K562 (cell line): ENCODE measurements around the gene SEMA6B. TPM values are rescaled to one million over a fixed set of nuclear protein-coding genes. Genes with fewer than 3 reads are reported as not detected.

ENCODE experiments used
- ATAC-seq: fragments of 200-7000 bp; cut with Tn5 transposase; 3 replicates; pipeline ENCODE4 v1.9.1; 2020; ENCODE audit warnings: moderate library complexity
- BruUV-seq: library from RNA; stranded (reverse); fragments of 400-500 nt; replicated peaks from 2 replicates; lab custom pipeline; 2021; lab: Mats Ljungman, UMichigan
- CTCF ChIA-PET: fragments of 300-600 bp; formaldehyde crosslinking; extraction: SDS; loops from one replicate; lab custom pipeline; 2021; ENCODE audit warnings: low intra/inter-chr PET ratio; lab: Yijun Ruan, JAX
- POLR2A ChIA-PET: fragments of 300-600, 350-650 bp; sonication (Branson Sonifier 250); formaldehyde crosslinking; extraction: SDS; loops from one replicate; lab custom pipeline; 2021; ENCODE audit warnings: antibody characterized with exemption, inconsistent platforms; lab: Yijun Ruan, JAX
- DNase-seq, 4 experiments: peaks; one replicate each; pipeline versions ENCODE4 v3.0.0 to v3.0.0-alpha.2; 2011 to 2018; ENCODE audit warnings: low spot score in 3 of 4, mixed read lengths in 3 of 4; ENCODE audit errors: extremely low read depth in 1 of 4
- FAIRE-seq: peaks from 2 replicates; lab custom pipeline; 2011; peaks lifted over from hg19 to GRCh38; lab: Jason Lieb, UNC
- H2AFZ ChIP-seq: 2 replicates; pipeline ENCODE4 v1.6.0; 2011; ENCODE audit warnings: low read depth, low read length, control low read depth, inconsistent platforms
- H3K27ac ChIP-seq: fragments of 200-600 bp; 3 replicates; pipeline ENCODE4 v1.8.0; 2011; ENCODE audit warnings: low read depth, mild to moderate bottlenecking, control low read depth, inconsistent platforms, low read length, moderate library complexity, mixed read lengths; ENCODE audit errors: extremely low read depth
- H3K27me3 ChIP-seq, 2 experiments: fragments of 300-600 bp in 1 of 2; 2 replicates in 1 of 2; 3 replicates in 1 of 2; pipeline versions ENCODE4 v1.6.0 to v1.8.0; 2011; ENCODE audit warnings: inconsistent platforms in 2 of 2, low read length in 2 of 2, mild to moderate bottlenecking in 1 of 2, mixed read lengths in 1 of 2, moderate library complexity in 1 of 2; ENCODE audit not compliant: control insufficient read depth in 2 of 2, insufficient read depth in 2 of 2
- H3K36me3 ChIP-seq: fragments of 300-600 bp; 3 replicates; pipeline ENCODE4 v1.8.0; 2011; ENCODE audit warnings: mild to moderate bottlenecking, low read length, inconsistent platforms; ENCODE audit not compliant: control insufficient read depth, insufficient read depth
- H3K4me1 ChIP-seq, 2 experiments: fragments of 200-600 bp in 1 of 2; replicated peaks in 1 of 2; 2 replicates in 1 of 2; 3 replicates in 1 of 2; pipeline versions ENCODE4 v1.5.1 to v1.8.0; 2011; ENCODE audit warnings: inconsistent platforms in 2 of 2, low read length in 2 of 2, mild to moderate bottlenecking in 1 of 2, mixed read lengths in 1 of 2, moderate library complexity in 1 of 2; ENCODE audit not compliant: control insufficient read depth in 2 of 2, insufficient read depth in 2 of 2
- H3K4me2 ChIP-seq: 2 replicates; pipeline ENCODE4 v1.6.1; 2011; ENCODE audit warnings: low read length, control low read depth, inconsistent platforms, mixed read lengths; ENCODE audit not compliant: insufficient read depth
- H3K4me3 ChIP-seq: fragments of 200-600 bp; sonication (generic), shearing (Covaris generic); 2 replicates; pipeline ENCODE4 v1.5.1; 2016; ENCODE audit warnings: control low read depth, inconsistent platforms
- H3K79me2 ChIP-seq: fragments of 200-600 bp; 3 replicates; pipeline ENCODE4 v1.8.0; 2011; ENCODE audit warnings: low read length, inconsistent platforms; ENCODE audit not compliant: control insufficient read depth, insufficient read depth
- H3K9ac ChIP-seq, 2 experiments: 2 replicates each; pipeline versions ENCODE4 v1.6.0 to v1.6.1; 2011; ENCODE audit warnings: low read depth in 2 of 2, low read length in 2 of 2, control low read depth in 1 of 2, inconsistent platforms in 1 of 2, mild to moderate bottlenecking in 1 of 2, mixed read lengths in 1 of 2; ENCODE audit not compliant: insufficient read depth in 1 of 2
- H3K9me1 ChIP-seq: one replicate; pipeline ENCODE4 v1.6.0; 2011; ENCODE audit warnings: inconsistent platforms, mild to moderate bottlenecking, low read length, moderate library complexity; ENCODE audit not compliant: control insufficient read depth, insufficient read depth
- H3K9me3 ChIP-seq: replicated peaks from 2 replicates; pipeline ENCODE4 v1.5.1; 2011; ENCODE audit warnings: low read depth, low read length, inconsistent platforms; ENCODE audit not compliant: control insufficient read depth, insufficient read depth
- H4K20me1 ChIP-seq: replicated peaks from 2 replicates; pipeline ENCODE4 v1.6.1; 2011; ENCODE audit warnings: low read length, inconsistent platforms, mixed read lengths; ENCODE audit not compliant: control insufficient read depth, insufficient read depth
- BCOR ChIP-seq: fragments of 450-650 bp; IDR thresholded peaks from 2 replicates; pipeline ENCODE4 v1.6.1; 2016
- BRCA1 ChIP-seq, 2 experiments: fragments of 450-650 bp in 1 of 2; sonication (generic) in 1 of 2; formaldehyde crosslinking in 1 of 2; IDR thresholded peaks; 2 replicates each; pipeline versions ENCODE4 v1.5.0 to v1.6.1; 2017 to 2020; ENCODE audit warnings: mild to moderate bottlenecking in 1 of 2, missing genetic modification reagents in 1 of 2
- KDM5B ChIP-seq: fragments of 200-600 bp; sonication (generic); IDR thresholded peaks from 2 replicates; pipeline ENCODE4 v1.6.1; 2012; ENCODE audit warnings: low read depth, mild to moderate bottlenecking, moderate library complexity, low read length, control low read depth, inconsistent platforms; ENCODE audit not compliant: insufficient replicate concordance
- MED1 ChIP-seq: sonication (generic); formaldehyde crosslinking; IDR thresholded peaks from 2 replicates; pipeline ENCODE4 v1.8.1; 2023; ENCODE audit warnings: missing genetic modification reagents, borderline replicate concordance
- MTF1 ChIP-seq: fragments of 250-450 bp; sonication (Bioruptor Pico); IDR thresholded peaks from 2 replicates; pipeline ENCODE4 v1.9.0; 2021; ENCODE audit warnings: moderate library complexity, mild to moderate bottlenecking, inconsistent platforms, borderline replicate concordance
- NFIX ChIP-seq: fragments of 250-450 bp; sonication (Bioruptor Pico); IDR thresholded peaks from 2 replicates; pipeline ENCODE4 v1.4.0; 2020; ENCODE audit warnings: low read depth, mild to moderate bottlenecking, moderate library complexity
- NFYB ChIP-seq: IDR thresholded peaks from 2 replicates; pipeline ENCODE4 v1.6.1; 2011; ENCODE audit warnings: mild to moderate bottlenecking, moderate library complexity; ENCODE audit not compliant: insufficient read length; ENCODE audit errors: extremely low read depth
- NR2F6 ChIP-seq: fragments of 450-650 bp; formaldehyde crosslinking; IDR thresholded peaks from 2 replicates; pipeline ENCODE4 v1.4.0; 2020; ENCODE audit warnings: mild to moderate bottlenecking
- PYGO2 ChIP-seq: fragments of 450-650 bp; IDR thresholded peaks from 2 replicates; pipeline ENCODE4 v1.6.1; 2016; ENCODE audit warnings: mild to moderate bottlenecking, missing genetic modification characterization, moderate library complexity, missing compliant biosample characterization
- RFX5 ChIP-seq: IDR thresholded peaks from 2 replicates; pipeline ENCODE4 v1.6.1; 2011; ENCODE audit warnings: low read depth, mild to moderate bottlenecking, improper control_type of control experiment, low read length
- SIN3B ChIP-seq: fragments of 450-650 bp; IDR thresholded peaks from 2 replicates; pipeline ENCODE4 v1.6.1; 2017; ENCODE audit warnings: low read depth, mild to moderate bottlenecking, moderate library complexity
- SREBF1 ChIP-seq: fragments of 150-350 bp; IDR thresholded peaks from 2 replicates; pipeline ENCODE4 v1.6.1; 2014; ENCODE audit warnings: antibody characterized with exemption, low read depth, low read length, borderline replicate concordance
- SRSF7 ChIP-seq: fragments of 200-400 bp; formaldehyde crosslinking; optimal IDR thresholded peaks from 2 replicates; pipeline ENCODE3; 2017; ENCODE audit warnings: mild to moderate bottlenecking, low read depth, low read length
- STAT5B ChIP-seq: fragments of 250-450 bp; sonication (Bioruptor Pico); IDR thresholded peaks from 2 replicates; pipeline ENCODE4 v1.8.0; 2021; ENCODE audit warnings: mild to moderate bottlenecking, inconsistent platforms
- ZC3H4 ChIP-seq: sonication (generic); formaldehyde crosslinking; IDR thresholded peaks from 2 replicates; pipeline ENCODE4 v1.9.0; 2021; ENCODE audit warnings: missing genetic modification reagents, borderline replicate concordance
- ZNF384 ChIP-seq: IDR thresholded peaks from 2 replicates; pipeline ENCODE4 v1.6.1; 2012; ENCODE audit warnings: low read depth, low read length, improper control_type of control experiment
- ZNF41 ChIP-seq: fragments of 250-450 bp; sonication (Bioruptor Pico); conservative IDR thresholded peaks from 2 replicates; pipeline ENCODE4 v1.4.0; 2020; ENCODE audit warnings: mild to moderate bottlenecking
- WGBS: fragments of 100-300 bp; shearing (Covaris generic); methylation state at CpG from one replicate; pipeline ENCODE4 v1.1.6; 2016; ENCODE audit warnings: low coverage, mixed read lengths; ENCODE audit not compliant: insufficient coverage; ENCODE audit errors: missing lambda C conversion rate; 5-methylcytosine and 5-hydroxymethylcytosine counted together
- in situ Hi-C: fragments of 300-500 bp; cut with MboI; formaldehyde crosslinking; loops from 4 replicates; pipeline ENCODE4 v1.15.0; 2018; ENCODE audit warnings: inconsistent platforms, mixed read lengths
- intact Hi-C: fragments of 100-400 bp; cut with micrococcal nuclease; formaldehyde crosslinking; loops from 2 replicates; pipeline ENCODE4 v1.14.2; 2022
- polyA plus RNA-seq, 8 experiments: library from polyadenylated mRNA; depleted of rRNA in 4 of 8; stranded (reverse) in 5 of 8; unstranded in 3 of 8; fragments of >200 nt; fragmentation: Nextera tagmentation in 2 of 8; fragmentation: Illumina TruSeq in 1 of 8; extraction: Ambion mirVana in 2 of 8; extraction: Trizol in 1 of 8; gene quantifications; 2 replicates each; pipeline versions ENCODE4 v1.2.1 to v1.2.3, GENCODE V29; 2011 to 2014; ENCODE audit warnings: inconsistent platforms in 1 of 8, missing spikeins in 1 of 8
- total RNA-seq, 7 experiments: library from RNA; depleted of rRNA in 6 of 7; stranded (reverse); fragments of >200 nt in 6 of 7; fragmentation: Illumina TruSeq in 2 of 7; extraction: Trizol in 2 of 7; gene quantifications; 2 replicates each; pipeline versions ENCODE4 v1.2.1 to v1.2.3, GENCODE V29; 2011 to 2021; ENCODE audit warnings: low replicate concordance in 1 of 7
- TF ChIP-seq, protein P1 (sequence below): fragments of 250-450 bp; sonication (Bioruptor Pico); IDR thresholded peaks from 2 replicates; pipeline ENCODE4 v1.6.1; 2021; ENCODE audit warnings: mild to moderate bottlenecking
- TF ChIP-seq, protein P2 (sequence below): fragments of 450-650 bp; IDR thresholded peaks from 2 replicates; pipeline ENCODE4 v1.6.1; 2016; ENCODE audit warnings: borderline replicate concordance

Gene SEMA6B
- total and polyA plus RNA-seq, 9 of the 15 experiments (the other 6 are each of a cell fraction or from before 2014, with no cell fraction given), result 0.65 to 4.6 (median 2.5) TPM; not detected in 2

DNA sequence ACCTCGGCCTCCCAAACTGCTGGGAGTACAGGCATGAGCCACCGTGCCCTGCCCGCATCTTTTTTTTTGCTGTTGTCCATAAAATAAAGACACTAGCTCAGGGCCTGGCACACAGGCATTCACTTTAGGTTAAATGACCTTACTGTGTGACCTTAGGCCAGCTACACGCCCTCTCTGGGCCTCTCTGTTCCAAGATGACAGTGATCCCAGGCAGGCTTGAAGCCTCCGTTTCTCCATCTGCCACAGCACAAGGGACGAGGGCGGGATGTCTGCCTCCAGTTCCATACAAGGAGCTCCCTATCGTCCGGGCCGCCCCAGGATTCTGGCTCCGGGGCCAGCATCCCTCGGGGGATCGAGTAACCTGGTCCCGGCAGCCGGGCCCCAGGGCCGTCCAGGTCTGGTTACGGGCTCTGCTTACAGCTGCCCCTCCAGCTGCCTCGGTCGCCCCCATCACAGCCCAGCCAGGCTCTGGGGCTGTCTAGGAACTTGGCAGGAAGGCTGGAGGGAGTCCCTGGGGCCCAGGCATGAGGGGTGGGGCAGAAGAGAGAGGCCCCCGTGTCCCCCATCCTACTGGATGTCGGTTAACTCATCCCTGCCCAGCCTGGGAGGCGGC is 11.9 kb upstream of the SEMA6B start:
- WGBS, result 52% methylated on average over 21 of the region's 22 CpGs
- Histone ChIP-seq H3K4me3 (no peak overlapping the region), H2AFZ (no peak overlapping the region), H3K9ac (no peak overlapping the region; a peak in 1 of 4 replicates), H3K4me2 (no peak overlapping the region), H3K4me1 (peaks cover 18 to 42% of the 10 kb centered on the region in 2 experiments), H3K36me3 (no peaks in the 10 kb centered on the region), H4K20me1 (no peaks in the 10 kb centered on the region; the same call in 1 of the 2 replicates), H3K27me3 (no peaks in the 10 kb centered on the region), H3K27ac (no peak overlapping the region), H3K9me3 (no peaks in the 10 kb centered on the region), H3K9me1 (peaks cover 2% of the 10 kb centered on the region), H3K79me2 (no peaks in the 10 kb centered on the region)
- FAIRE-seq (no peak), DNase-seq (no peak), ATAC-seq (no peak)
- intact Hi-C loops, result no loop called here
- ChIA-PET CTCF (no interaction called here), POLR2A (interaction anchor here (0.7 to 1.3 kb wide), 5 partner anchors 8 to 55 kb away, joined by 3 to 4 read pairs (median 3); no protein-coding TSS in a partner anchor)
- BruUV-seq, result no TSS peak
- in situ Hi-C loops, result loop anchor here (10.0 kb wide), 1 partner anchor 223 kb away; the partner anchor contains the start of gene FEM1A
- TF ChIP-seq ZC3H4 (no peak), SIN3B (no peak), ZNF41 (CRISPR knock-in tag) (no peak), KDM5B (no peak), NR2F6 (CRISPR knock-in tag) (no peak), NFYB (no peak), ZNF384 (0 out of 2 replicates have a peak, but pooled peaks have one; percentile 41), MED1 (CRISPR knock-in tag) (no peak), STAT5B (CRISPR knock-in tag) (no peak), BRCA1 (IDR thresholded peaks at IDR 0.05) (no peak), BRCA1 (CRISPR knock-in tag; IDR thresholded peaks at IDR 0.05) (no peak), MTF1 (no peak), BCOR (peak; percentile 79), RFX5 (no peak), SRSF7 (no peak), NFIX (CRISPR knock-in tag) (no peak), SREBF1 (no peak), PYGO2 (tag) (no peak)
- TF ChIP-seq, protein P1, sequence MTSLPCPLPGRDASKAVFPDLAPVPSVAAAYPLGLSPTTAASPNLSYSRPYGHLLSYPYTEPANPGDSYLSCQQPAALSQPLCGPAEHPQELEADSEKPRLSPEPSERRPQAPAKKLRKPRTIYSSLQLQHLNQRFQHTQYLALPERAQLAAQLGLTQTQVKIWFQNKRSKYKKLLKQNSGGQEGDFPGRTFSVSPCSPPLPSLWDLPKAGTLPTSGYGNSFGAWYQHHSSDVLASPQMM (CRISPR knock-in tag), result no peak
- TF ChIP-seq, protein P2, sequence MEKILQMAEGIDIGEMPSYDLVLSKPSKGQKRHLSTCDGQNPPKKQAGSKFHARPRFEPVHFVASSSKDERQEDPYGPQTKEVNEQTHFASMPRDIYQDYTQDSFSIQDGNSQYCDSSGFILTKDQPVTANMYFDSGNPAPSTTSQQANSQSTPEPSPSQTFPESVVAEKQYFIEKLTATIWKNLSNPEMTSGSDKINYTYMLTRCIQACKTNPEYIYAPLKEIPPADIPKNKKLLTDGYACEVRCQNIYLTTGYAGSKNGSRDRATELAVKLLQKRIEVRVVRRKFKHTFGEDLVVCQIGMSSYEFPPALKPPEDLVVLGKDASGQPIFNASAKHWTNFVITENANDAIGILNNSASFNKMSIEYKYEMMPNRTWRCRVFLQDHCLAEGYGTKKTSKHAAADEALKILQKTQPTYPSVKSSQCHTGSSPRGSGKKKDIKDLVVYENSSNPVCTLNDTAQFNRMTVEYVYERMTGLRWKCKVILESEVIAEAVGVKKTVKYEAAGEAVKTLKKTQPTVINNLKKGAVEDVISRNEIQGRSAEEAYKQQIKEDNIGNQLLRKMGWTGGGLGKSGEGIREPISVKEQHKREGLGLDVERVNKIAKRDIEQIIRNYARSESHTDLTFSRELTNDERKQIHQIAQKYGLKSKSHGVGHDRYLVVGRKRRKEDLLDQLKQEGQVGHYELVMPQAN, result no peak
